PFSK-1 (cell line): ENCODE data around the gene PTPMT1.

Experiments used
- POLR2AphosphoS5 ChIP-seq: IDR thresholded peaks from 2 replicates; pipeline ENCODE4 v1.6.1; 2012; ENCODE audit warnings: low read depth, mild to moderate bottlenecking, control low read depth, low read length, moderate library complexity
- TAF1 ChIP-seq: IDR thresholded peaks from 2 replicates; pipeline ENCODE4 v1.6.1; 2012; ENCODE audit warnings: low read length, control low read depth, borderline replicate concordance; ENCODE audit not compliant: insufficient read depth
- TF ChIP-seq, protein P1 (sequence below), 2 experiments: IDR thresholded peaks; 2 replicates each; pipeline versions ENCODE4 v1.6.1 to v1.8.0; 2011 to 2012; ENCODE audit warnings: low read depth in 2 of 2, low read length in 2 of 2, control low read depth in 1 of 2, inconsistent platforms in 1 of 2, mild to moderate bottlenecking in 1 of 2, moderate library complexity in 1 of 2; ENCODE audit not compliant: insufficient read depth in 1 of 2

DNA sequence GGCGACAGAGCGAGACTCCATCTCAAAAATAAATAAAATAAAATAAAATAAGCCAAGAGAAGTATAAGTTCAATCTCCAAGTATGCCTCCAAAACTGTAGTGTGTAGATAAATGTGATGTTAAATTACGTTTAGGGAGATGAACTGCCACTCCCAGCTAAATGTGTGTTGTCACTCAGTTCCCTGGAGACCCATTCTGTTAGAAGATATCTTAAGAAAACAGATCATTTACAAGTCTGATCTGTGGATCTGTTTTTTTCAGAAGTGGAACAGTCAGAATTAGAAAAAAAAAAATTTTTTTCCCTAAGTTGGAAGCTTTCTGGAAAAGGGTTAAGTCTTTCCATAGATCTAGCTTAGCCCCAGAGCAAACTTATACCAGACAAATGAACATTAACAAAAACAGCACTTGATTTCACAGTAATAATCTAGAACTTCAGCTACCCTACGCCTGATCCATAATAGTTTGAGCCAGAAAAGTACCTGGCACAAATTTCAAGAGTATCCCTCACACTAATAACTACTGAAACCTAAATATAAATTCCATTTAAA lies 30.6 kb upstream of the PTPMT1 start:
- TF ChIP-seq TAF1 (no peak), POLR2AphosphoS5 (no peak)
- TF ChIP-seq, protein P1, sequence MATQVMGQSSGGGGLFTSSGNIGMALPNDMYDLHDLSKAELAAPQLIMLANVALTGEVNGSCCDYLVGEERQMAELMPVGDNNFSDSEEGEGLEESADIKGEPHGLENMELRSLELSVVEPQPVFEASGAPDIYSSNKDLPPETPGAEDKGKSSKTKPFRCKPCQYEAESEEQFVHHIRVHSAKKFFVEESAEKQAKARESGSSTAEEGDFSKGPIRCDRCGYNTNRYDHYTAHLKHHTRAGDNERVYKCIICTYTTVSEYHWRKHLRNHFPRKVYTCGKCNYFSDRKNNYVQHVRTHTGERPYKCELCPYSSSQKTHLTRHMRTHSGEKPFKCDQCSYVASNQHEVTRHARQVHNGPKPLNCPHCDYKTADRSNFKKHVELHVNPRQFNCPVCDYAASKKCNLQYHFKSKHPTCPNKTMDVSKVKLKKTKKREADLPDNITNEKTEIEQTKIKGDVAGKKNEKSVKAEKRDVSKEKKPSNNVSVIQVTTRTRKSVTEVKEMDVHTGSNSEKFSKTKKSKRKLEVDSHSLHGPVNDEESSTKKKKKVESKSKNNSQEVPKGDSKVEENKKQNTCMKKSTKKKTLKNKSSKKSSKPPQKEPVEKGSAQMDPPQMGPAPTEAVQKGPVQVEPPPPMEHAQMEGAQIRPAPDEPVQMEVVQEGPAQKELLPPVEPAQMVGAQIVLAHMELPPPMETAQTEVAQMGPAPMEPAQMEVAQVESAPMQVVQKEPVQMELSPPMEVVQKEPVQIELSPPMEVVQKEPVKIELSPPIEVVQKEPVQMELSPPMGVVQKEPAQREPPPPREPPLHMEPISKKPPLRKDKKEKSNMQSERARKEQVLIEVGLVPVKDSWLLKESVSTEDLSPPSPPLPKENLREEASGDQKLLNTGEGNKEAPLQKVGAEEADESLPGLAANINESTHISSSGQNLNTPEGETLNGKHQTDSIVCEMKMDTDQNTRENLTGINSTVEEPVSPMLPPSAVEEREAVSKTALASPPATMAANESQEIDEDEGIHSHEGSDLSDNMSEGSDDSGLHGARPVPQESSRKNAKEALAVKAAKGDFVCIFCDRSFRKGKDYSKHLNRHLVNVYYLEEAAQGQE (IDR thresholded peaks at IDR 0.05; ENCODE audit: insufficient read depth in 1 of 2, low read depth in 2 of 2, low read length in 2 of 2) = no peak
